DND-41 (cell line): Measurements from ENCODE around the gene GHRL.

Experiments used
- CTCF ChIP-seq: IDR thresholded peaks from 2 replicates; pipeline ENCODE4 v1.5.1; 2012; ENCODE audit warnings: borderline replicate concordance, low read length, moderate library complexity, mild to moderate bottlenecking; ENCODE audit not compliant: poor library complexity, severe bottlenecking; ENCODE audit errors: extremely low read depth
- EZH2 ChIP-seq: IDR thresholded peaks from 3 replicates; pipeline ENCODE4 v1.6.1; 2012; ENCODE audit warnings: borderline replicate concordance, low read depth, mild to moderate bottlenecking, moderate library complexity, low read length, inconsistent platforms; ENCODE audit not compliant: severe bottlenecking

- TF ChIP-seq EZH2 (no peak), CTCF (no peak)
Measured at GRCh38 chr3:10310578-10310977, 17.8 kb upstream of the GHRL start.
